ENCODE measurements around the gene PSMF1. TPM values are rescaled to one million over a fixed set of nuclear protein-coding genes. Genes with fewer than 3 reads are reported as not detected.

Gene PSMF1
- total RNA-seq, 1 donor, result 69.6 TPM

Other genes with a start within 250 kb of the PSMF1 start
- not detected for gene ANGPT4, start 202.3 kb upstream of the PSMF1 start, total RNA-seq
- not detected for gene RSPO4, start 116.3 kb upstream of the PSMF1 start, total RNA-seq
- not detected for gene TMEM74B, start 66.4 kb downstream of the PSMF1 start, total RNA-seq
- gene C20orf202, start 84.9 kb downstream of the PSMF1 start, total RNA-seq, result not detected
- gene RAD21L1, start 107.4 kb downstream of the PSMF1 start, total RNA-seq, result 0.10 TPM
- 9.7 TPM for gene SNPH, start 147.7 kb downstream of the PSMF1 start, total RNA-seq
- 0.42 TPM for gene SDCBP2, start 210.5 kb downstream of the PSMF1 start, total RNA-seq

Measured in mononuclear cell (primary cell).